ENCODE data around the gene NFATC4.
"Not testable (repeated sequence)": the region's sequence is repeated elsewhere in the genome, so short reads cannot be mapped to it uniquely, and the experiment has no call there.

The NFATC4 gene

GRCh38 chr14:24366721-24367513 lies 1.1 kb upstream of the NFATC4 start:
- H3K27ac Mint-ChIP-seq, result no peak overlapping the region
- no peak for DNase-seq (ENCODE audit: low spot score)
- no peaks in the 10 kb centered on the region for H3K9me3 Mint-ChIP-seq
- peaks cover 18% of the 10 kb centered on the region for H3K4me1 Mint-ChIP-seq (ENCODE audit: low read depth)
- H3K36me3 Mint-ChIP-seq (ENCODE audit: low read depth), result no peaks in the 10 kb centered on the region
- peaks cover 62% of the 10 kb centered on the region for H3K27me3 Mint-ChIP-seq (ENCODE audit: low read depth)
- H3K4me3 Mint-ChIP-seq, result peak overlapping the region; percentile 27

GRCh38 chr14:24368212-24368561 lies 203 bp downstream of the NFATC4 start:
- H3K27me3 Mint-ChIP-seq (ENCODE audit: low read depth), result peaks cover 55% of the 10 kb centered on the region
- H3K4me3 Mint-ChIP-seq, result no peak overlapping the region
- no peak for DNase-seq (ENCODE audit: low spot score)
- peaks cover 18% of the 10 kb centered on the region for H3K4me1 Mint-ChIP-seq (ENCODE audit: low read depth)
- no peaks in the 10 kb centered on the region for H3K9me3 Mint-ChIP-seq
- H3K36me3 Mint-ChIP-seq (ENCODE audit: low read depth), result no peaks in the 10 kb centered on the region
- no peak overlapping the region for H3K27ac Mint-ChIP-seq

GRCh38 chr14:24368562-24369252 lies 723 bp downstream of the NFATC4 start:
- no peaks in the 10 kb centered on the region for H3K9me3 Mint-ChIP-seq
- no peaks in the 10 kb centered on the region for H3K36me3 Mint-ChIP-seq (ENCODE audit: low read depth)
- peaks cover 18% of the 10 kb centered on the region for H3K4me1 Mint-ChIP-seq (ENCODE audit: low read depth)
- H3K27me3 Mint-ChIP-seq (ENCODE audit: low read depth), result peaks cover 50% of the 10 kb centered on the region
- H3K27ac Mint-ChIP-seq, result no peak overlapping the region
- DNase-seq (ENCODE audit: low spot score), result no peak
- no peak overlapping the region for H3K4me3 Mint-ChIP-seq

GRCh38 chr14:24369463-24369862 lies 1.5 kb downstream of the NFATC4 start:
- Mint-ChIP-seq H3K4me1 (ENCODE audit: low read depth) (peaks cover 18% of the 10 kb centered on the region), H3K4me3 (no peak overlapping the region), H3K36me3 (ENCODE audit: low read depth) (no peaks in the 10 kb centered on the region), H3K27me3 (ENCODE audit: low read depth) (peaks cover 50% of the 10 kb centered on the region), H3K27ac (no peak overlapping the region), H3K9me3 (no peaks in the 10 kb centered on the region)
- no peak for DNase-seq (ENCODE audit: low spot score)

GRCh38 chr14:24369907-24370687 lies 2.1 kb downstream of the NFATC4 start:
- Mint-ChIP-seq H3K4me1 (ENCODE audit: low read depth) (peaks cover 18% of the 10 kb centered on the region), H3K27ac (no peak overlapping the region), H3K4me3 (no peak overlapping the region), H3K36me3 (ENCODE audit: low read depth) (no peaks in the 10 kb centered on the region), H3K27me3 (ENCODE audit: low read depth) (peaks cover 47% of the 10 kb centered on the region), H3K9me3 (no peaks in the 10 kb centered on the region)
- DNase-seq (ENCODE audit: low spot score), result no peak

GRCh38 chr14:24370748-24371147 lies 2.8 kb downstream of the NFATC4 start:
- Mint-ChIP-seq H3K27ac (no peak overlapping the region), H3K36me3 (ENCODE audit: low read depth) (no peaks in the 10 kb centered on the region), H3K4me3 (no peak overlapping the region), H3K27me3 (ENCODE audit: low read depth) (peaks cover 45% of the 10 kb centered on the region), H3K4me1 (ENCODE audit: low read depth) (peaks cover 13% of the 10 kb centered on the region), H3K9me3 (no peaks in the 10 kb centered on the region)
- no peak for DNase-seq (ENCODE audit: low spot score)

GRCh38 chr14:24371605-24372004 lies 3.6 kb downstream of the NFATC4 start:
- H3K9me3 Mint-ChIP-seq; DNase-seq (ENCODE audit: low spot score); H3K36me3 Mint-ChIP-seq (ENCODE audit: low read depth); H3K4me1 Mint-ChIP-seq (ENCODE audit: low read depth); H3K4me3 Mint-ChIP-seq; H3K27ac Mint-ChIP-seq: not testable (repeated sequence)
- H3K27me3 Mint-ChIP-seq (ENCODE audit: low read depth), result peaks cover 39% of the 10 kb centered on the region

- peaks cover 1% of the 10 kb centered on the region for H3K4me1 Mint-ChIP-seq (ENCODE audit: low read depth)
- DNase-seq (ENCODE audit: low spot score), result no peak
Measured at GRCh38 chr14:24372701-24373416, 4.9 kb downstream of the NFATC4 start.

GRCh38 chr14:24376448-24377070 lies 8.6 kb downstream of the NFATC4 start:
- Mint-ChIP-seq H3K4me3 (no peak overlapping the region), H3K27me3 (ENCODE audit: low read depth) (peaks cover 9% of the 10 kb centered on the region), H3K36me3 (ENCODE audit: low read depth) (no peaks in the 10 kb centered on the region), H3K4me1 (ENCODE audit: low read depth) (no peaks in the 10 kb centered on the region), H3K27ac (no peak overlapping the region), H3K9me3 (no peaks in the 10 kb centered on the region)
- no peak for DNase-seq (ENCODE audit: low spot score)

More at GRCh38 chr14:24372701-24373416, 4.9 kb downstream of the NFATC4 start:
- no peaks in the 10 kb centered on the region for H3K36me3 Mint-ChIP-seq (ENCODE audit: low read depth)
- no peak overlapping the region for H3K4me3 Mint-ChIP-seq
- peaks cover 27% of the 10 kb centered on the region for H3K27me3 Mint-ChIP-seq (ENCODE audit: low read depth)
- H3K27ac Mint-ChIP-seq, result no peak overlapping the region
- H3K9me3 Mint-ChIP-seq, result no peaks in the 10 kb centered on the region

- Mint-ChIP-seq H3K4me1 (ENCODE audit: low read depth) (no peaks in the 10 kb centered on the region), H3K36me3 (ENCODE audit: low read depth) (no peaks in the 10 kb centered on the region), H3K27me3 (ENCODE audit: low read depth) (peaks cover 8% of the 10 kb centered on the region), H3K9me3 (no peaks in the 10 kb centered on the region), H3K27ac (no peak overlapping the region), H3K4me3 (no peak overlapping the region)
- DNase-seq (ENCODE audit: low spot score), result no peak
Measured at GRCh38 chr14:24377126-24377525, 9.1 kb downstream of the NFATC4 start.

GRCh38 chr14:24377657-24378056 lies 9.7 kb downstream of the NFATC4 start:
- H3K27ac Mint-ChIP-seq, result no peak overlapping the region
- H3K36me3 Mint-ChIP-seq (ENCODE audit: low read depth), result no peaks in the 10 kb centered on the region
- no peaks in the 10 kb centered on the region for H3K9me3 Mint-ChIP-seq
- no peak overlapping the region for H3K4me3 Mint-ChIP-seq
- H3K4me1 Mint-ChIP-seq (ENCODE audit: low read depth), result no peaks in the 10 kb centered on the region
- no peak for DNase-seq (ENCODE audit: low spot score)
- peaks cover 8% of the 10 kb centered on the region for H3K27me3 Mint-ChIP-seq (ENCODE audit: low read depth)

GRCh38 chr14:24378327-24378726 lies 10.3 kb downstream of the NFATC4 start:
- Mint-ChIP-seq H3K36me3 (ENCODE audit: low read depth) (no peaks in the 10 kb centered on the region), H3K27me3 (ENCODE audit: low read depth) (peaks cover 9% of the 10 kb centered on the region), H3K27ac (no peak overlapping the region), H3K9me3 (no peaks in the 10 kb centered on the region), H3K4me3 (no peak overlapping the region), H3K4me1 (ENCODE audit: low read depth) (no peaks in the 10 kb centered on the region)
- DNase-seq (ENCODE audit: low spot score), result no peak

All from T-helper 2 cell treated with Interferon-gamma antibody and Interleukin-4, amounts not matched to agents 5 μg/mL and 100 μg/mL, for 36 hours (primary cell).